NCI-H146 treated with DMSO at 0.1 percent for 48 hours (cell line): Measurements from ENCODE around the gene WRAP73.
"Not testable (repeated sequence)": the region's sequence is repeated elsewhere in the genome, so short reads cannot be mapped to it uniquely, and the experiment has no call there.

ENCODE experiments used
- DNase-seq: peaks from one replicate; lab custom pipeline; 2025; ENCODE audit not compliant: unreplicated experiment; lab: John Stamatoyannopoulos, UW

The WRAP73 gene

GRCh38 chr1:3631320-3632260 lies 18.3 kb downstream of the WRAP73 start:
- DNase-seq = no peak

GRCh38 chr1:3630914-3631313 lies 19.0 kb downstream of the WRAP73 start:
- no peak for DNase-seq

- DNase-seq = no peak
These were observed 19.7 kb downstream of the WRAP73 start for GRCh38 chr1:3630161-3630611.

- no peak for DNase-seq
These were observed 20.2 kb downstream of the WRAP73 start for GRCh38 chr1:3629561-3630160.

GRCh38 chr1:3628445-3628844 lies 21.5 kb downstream of the WRAP73 start:
- DNase-seq = no peak

- no peak for DNase-seq
These were observed 22.2 kb downstream of the WRAP73 start for GRCh38 chr1:3627515-3628253.

GRCh38 chr1:3626025-3626424 lies 23.9 kb downstream of the WRAP73 start:
- DNase-seq = no peak

- DNase-seq = peak; percentile 28
These were observed 24.6 kb downstream of the WRAP73 start for GRCh38 chr1:3625151-3625907.

- DNase-seq = peak; percentile 78
These were observed 25.4 kb downstream of the WRAP73 start, which contains the start of gene TPRG1L for GRCh38 chr1:3624200-3625136. TPRG1L (plus strand) TSS chr1:3625015; CDS start chr1:3625073, 58 bp downstream.

- DNase-seq = no peak
These were observed 26.3 kb downstream of the WRAP73 start for GRCh38 chr1:3623441-3624199.

GRCh38 chr1:3622102-3622501 lies 27.8 kb downstream of the WRAP73 start:
- not testable (repeated sequence) for DNase-seq

GRCh38 chr1:3621151-3621671 lies 28.7 kb downstream of the WRAP73 start:
- DNase-seq = not testable (repeated sequence)

- DNase-seq = no peak
These were observed 29.2 kb downstream of the WRAP73 start for GRCh38 chr1:3620708-3621107.

GRCh38 chr1:3618881-3619671 lies 30.8 kb downstream of the WRAP73 start:
- peak; percentile 13 for DNase-seq

- DNase-seq = no peak
These were observed 31.4 kb downstream of the WRAP73 start for GRCh38 chr1:3618531-3618880.

- no peak for DNase-seq
These were observed 32.0 kb downstream of the WRAP73 start for GRCh38 chr1:3617806-3618345.

GRCh38 chr1:3616861-3617260 lies 33.0 kb downstream of the WRAP73 start:
- no peak for DNase-seq
